ENCODE measurements around the gene LACTB.

Gene LACTB

GRCh38 chr15:63121382-63122001 is at the start of gene LACTB:
LACTB (plus strand) TSS chr15:63121861; CDS start chr15:63121872, 11 bp downstream.
- DNase-seq (ENCODE audit: low spot score), result peak; percentile 81

- DNase-seq (ENCODE audit: low spot score), result no peak
Measured at GRCh38 chr15:63072023-63072650, 49.5 kb upstream of the LACTB start.

GRCh38 chr15:63072809-63073277 is 48.8 kb upstream of the LACTB start:
- DNase-seq (ENCODE audit: low spot score), result no peak

- no peak for DNase-seq (ENCODE audit: low spot score)
Measured at GRCh38 chr15:63073497-63074172, 48.0 kb upstream of the LACTB start.

GRCh38 chr15:63075015-63075983 is 46.4 kb upstream of the LACTB start:
- DNase-seq (ENCODE audit: low spot score), result no peak

- no peak for DNase-seq (ENCODE audit: low spot score)
Measured at GRCh38 chr15:63075984-63076713, 45.5 kb upstream of the LACTB start.

GRCh38 chr15:63076714-63077046 is 45.0 kb upstream of the LACTB start:
- no peak for DNase-seq (ENCODE audit: low spot score)

- no peak for DNase-seq (ENCODE audit: low spot score)
Measured at GRCh38 chr15:63077952-63078351, 43.7 kb upstream of the LACTB start.

GRCh38 chr15:63079947-63080626 is 41.6 kb upstream of the LACTB start:
- DNase-seq (ENCODE audit: low spot score), result no peak

- no peak for DNase-seq (ENCODE audit: low spot score)
Measured at GRCh38 chr15:63080634-63081250, 40.9 kb upstream of the LACTB start.

GRCh38 chr15:63082366-63082765 is 39.3 kb upstream of the LACTB start:
- no peak for DNase-seq (ENCODE audit: low spot score)

- DNase-seq (ENCODE audit: low spot score), result no peak
Measured at GRCh38 chr15:63083044-63083443, 38.6 kb upstream of the LACTB start.

GRCh38 chr15:63083541-63083940 is 38.1 kb upstream of the LACTB start:
- DNase-seq (ENCODE audit: low spot score), result no peak

- no peak for DNase-seq (ENCODE audit: low spot score)
Measured at GRCh38 chr15:63084806-63085205, 36.9 kb upstream of the LACTB start.

- no peak for DNase-seq (ENCODE audit: low spot score)
Measured at GRCh38 chr15:63085289-63085688, 36.4 kb upstream of the LACTB start.

GRCh38 chr15:63086271-63086670 is 35.4 kb upstream of the LACTB start:
- DNase-seq (ENCODE audit: low spot score), result no peak

- DNase-seq (ENCODE audit: low spot score), result no peak
Measured at GRCh38 chr15:63086947-63087346, 34.7 kb upstream of the LACTB start.

GRCh38 chr15:63088533-63089245 is 33.0 kb upstream of the LACTB start:
- no peak for DNase-seq (ENCODE audit: low spot score)

- DNase-seq (ENCODE audit: low spot score), result no peak
Measured at GRCh38 chr15:63089260-63090043, 32.2 kb upstream of the LACTB start.
